ENCODE measurements around the gene FUT8.

The FUT8 gene

DNA sequence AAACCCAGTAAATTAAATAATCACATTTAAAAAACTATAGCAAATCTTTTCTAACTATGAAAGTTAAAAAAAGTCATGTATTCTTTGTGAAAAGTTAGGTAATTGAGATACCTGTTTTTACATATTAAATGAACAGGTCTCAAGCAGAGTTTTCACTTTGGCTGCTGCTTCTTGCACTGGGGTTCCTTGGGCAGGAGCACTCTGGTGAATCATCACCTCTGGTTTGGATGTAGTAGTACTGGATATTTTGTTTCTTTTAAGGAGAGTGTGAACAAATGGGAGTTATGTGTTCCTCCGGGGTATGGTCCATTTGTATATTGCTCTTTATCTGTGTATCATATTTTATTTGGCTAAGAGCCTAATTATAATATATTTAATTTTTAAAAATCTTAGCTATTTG is 82.7 kb downstream of the FUT8 start:
- DNase-seq (ENCODE audit: low spot score) = no peak

DNA sequence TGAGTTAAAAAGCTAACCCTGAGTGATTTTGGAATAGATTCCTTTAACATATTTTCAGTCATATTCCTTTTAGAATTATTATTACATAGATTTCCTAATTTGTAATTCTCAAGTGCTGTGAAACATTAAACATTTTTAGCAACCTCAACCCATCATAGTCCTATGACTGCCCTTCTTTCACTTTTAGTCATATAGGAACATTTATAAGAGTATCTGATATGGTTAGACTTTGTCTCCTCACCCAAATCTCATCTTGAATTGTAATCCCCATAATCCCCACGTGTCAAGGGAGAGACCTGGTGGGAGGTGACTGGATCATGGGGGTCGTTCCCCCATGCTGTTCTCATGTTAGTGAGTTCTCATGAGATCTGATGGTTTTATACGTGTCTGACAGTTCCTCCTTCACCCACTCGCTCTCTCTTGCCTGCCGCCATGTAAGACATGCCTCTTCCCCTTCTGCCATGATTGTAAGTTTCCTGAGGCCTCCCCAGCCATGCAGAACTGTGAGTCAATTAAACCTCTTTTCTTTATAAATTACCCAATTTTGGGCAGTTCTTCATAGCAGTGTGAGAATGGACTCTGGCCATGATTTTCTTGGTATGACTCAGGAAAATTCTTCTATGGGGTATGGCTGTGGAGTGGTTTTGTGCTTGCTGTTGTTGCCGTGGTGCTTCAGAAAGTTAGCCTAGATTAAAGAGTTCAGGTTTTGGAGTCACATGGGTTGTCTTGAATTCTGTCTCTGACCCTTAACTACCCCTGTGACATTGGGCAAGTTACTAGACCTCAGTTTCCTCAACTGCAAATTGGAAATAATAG is 83.9 kb downstream of the FUT8 start:
- no peak for DNase-seq (ENCODE audit: low spot score)

DNA sequence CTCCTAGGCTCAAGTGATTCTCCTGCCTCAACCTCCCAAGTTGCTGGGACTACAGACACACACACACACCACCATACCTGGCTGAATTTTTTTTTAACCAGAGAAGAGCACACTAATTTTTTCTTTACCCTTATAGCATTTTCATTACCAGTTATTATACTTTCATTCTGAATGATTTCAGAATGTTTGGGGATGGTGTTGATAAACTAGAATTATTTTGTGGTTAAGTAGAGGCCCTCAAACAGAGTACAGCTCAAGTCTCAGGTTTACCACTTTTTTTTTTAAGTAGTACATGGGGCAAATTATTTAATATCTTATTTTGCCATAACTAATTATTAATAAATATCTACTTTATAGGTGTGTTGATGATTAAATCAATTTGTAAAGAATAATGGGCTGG is 86.6 kb downstream of the FUT8 start:
- no peak for DNase-seq (ENCODE audit: low spot score)

DNA sequence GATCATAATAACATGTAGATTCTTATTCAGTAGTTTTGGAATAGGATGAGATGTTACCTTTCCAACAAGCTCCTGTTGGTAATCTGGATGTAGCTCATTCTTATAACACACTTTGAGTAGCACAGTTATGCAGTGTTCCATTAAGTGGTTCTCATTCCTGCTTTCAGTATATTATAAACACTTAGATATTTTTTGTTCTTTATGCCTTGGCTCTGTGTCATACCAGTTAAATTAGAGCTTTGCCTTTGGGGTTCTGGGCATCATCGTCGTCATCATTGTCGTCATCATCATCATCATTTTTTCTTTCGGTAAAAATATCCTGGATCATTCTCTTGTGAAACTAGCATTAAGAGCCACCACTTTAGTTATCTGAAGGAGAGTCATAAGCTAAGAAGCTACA is 87.5 kb downstream of the FUT8 start:
- no peak for DNase-seq (ENCODE audit: low spot score)

DNA sequence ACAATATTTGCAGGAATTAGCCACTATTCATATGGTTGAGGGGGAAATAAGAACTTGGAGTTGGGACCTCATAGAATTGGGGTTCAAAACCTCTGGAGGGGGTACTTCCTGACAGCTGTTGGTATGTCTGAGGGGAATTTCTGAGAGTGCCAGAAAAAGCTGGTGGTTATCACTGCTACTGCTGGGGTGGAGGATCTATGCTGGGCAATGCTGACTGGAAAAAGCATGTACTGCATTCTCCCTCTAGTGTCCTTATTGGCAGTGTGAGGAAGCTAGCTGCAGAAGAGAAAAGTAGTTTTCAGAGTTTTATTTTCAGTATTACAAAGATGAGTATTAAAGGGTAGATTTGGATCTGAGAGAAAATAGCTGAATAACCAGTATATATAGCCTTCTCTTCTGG is 88.8 kb downstream of the FUT8 start:
- DNase-seq (ENCODE audit: low spot score) = no peak

DNA sequence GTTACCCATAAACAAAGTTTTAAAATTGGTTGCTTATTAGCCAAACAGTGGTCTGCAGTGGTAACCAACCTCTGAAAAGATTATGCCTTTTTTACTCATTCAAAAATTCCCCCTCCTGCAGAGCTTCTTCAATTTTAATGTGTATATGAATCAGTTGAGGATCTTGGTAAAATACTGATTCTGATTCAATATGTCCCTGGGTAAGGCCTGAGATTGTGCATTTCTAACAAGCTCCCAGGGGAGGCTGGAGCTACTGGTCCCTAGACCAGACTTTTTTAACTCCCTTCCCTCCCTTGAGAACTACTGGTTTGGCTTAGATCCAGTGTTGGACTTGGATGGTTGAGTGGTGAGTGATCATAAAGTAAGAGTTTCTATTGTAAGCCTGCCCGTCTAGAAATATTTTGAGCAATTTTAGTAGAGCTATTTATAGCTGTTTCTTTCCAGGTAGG is 90.2 kb downstream of the FUT8 start:
- DNase-seq (ENCODE audit: low spot score) = no peak

DNA sequence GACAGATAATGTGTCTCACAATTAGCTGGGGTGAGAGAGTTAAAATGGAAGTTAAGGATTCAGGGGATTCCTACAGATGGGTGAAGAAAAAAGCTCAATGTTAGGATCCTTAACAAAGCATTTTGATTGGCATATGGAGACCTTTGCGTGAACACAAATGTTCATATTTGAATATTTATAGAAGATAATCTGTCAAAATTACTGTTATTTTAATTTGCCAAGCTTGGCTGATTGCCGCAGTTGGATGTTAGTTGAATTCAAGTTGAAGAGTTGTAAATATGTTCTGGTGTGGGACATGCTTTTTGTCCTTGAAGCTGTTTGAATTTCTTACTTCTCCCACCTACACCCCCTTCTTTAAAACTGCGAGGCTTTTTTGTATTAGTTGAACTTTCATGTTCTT is 91.2 kb downstream of the FUT8 start:
- no peak for DNase-seq (ENCODE audit: low spot score)

DNA sequence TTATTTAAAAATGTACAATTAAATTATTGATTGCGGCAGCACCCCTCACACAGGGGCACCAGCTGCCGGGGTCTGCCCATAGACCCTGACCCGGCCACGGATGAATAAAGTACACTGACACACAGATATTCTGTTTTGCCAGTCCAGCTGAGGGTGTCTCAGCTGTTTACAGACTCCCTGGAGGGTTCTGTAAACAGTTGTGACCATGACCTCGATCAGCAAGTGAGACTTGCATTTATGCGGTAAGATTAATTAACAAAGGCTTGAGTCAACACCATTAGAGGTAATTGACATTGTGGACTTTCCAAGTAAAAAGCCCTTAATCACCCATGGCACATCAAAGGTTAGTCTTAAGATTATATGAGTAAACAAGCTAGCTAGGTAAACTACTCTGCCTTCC is 94.3 kb downstream of the FUT8 start:
- no peak for DNase-seq (ENCODE audit: low spot score)

DNA sequence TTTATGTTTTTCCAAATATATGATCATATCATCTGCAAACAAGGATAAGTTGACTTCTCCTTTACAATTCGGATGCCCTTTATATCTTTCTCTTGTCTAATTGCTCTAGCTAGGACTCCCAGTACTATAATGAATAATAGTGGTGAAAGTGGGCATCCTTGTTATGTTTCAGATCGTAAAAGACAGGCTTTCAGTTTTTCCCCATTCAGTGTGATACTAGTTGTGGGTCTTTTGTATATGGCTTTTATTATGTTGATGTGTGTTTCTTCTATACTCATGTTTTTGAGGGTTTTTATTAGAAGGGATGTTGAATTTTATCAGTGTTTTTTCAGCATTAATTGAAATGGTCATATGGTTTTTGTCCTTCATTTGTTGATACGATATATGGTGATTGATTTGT is 97.3 kb downstream of the FUT8 start:
- DNase-seq (ENCODE audit: low spot score) = no peak

DNA sequence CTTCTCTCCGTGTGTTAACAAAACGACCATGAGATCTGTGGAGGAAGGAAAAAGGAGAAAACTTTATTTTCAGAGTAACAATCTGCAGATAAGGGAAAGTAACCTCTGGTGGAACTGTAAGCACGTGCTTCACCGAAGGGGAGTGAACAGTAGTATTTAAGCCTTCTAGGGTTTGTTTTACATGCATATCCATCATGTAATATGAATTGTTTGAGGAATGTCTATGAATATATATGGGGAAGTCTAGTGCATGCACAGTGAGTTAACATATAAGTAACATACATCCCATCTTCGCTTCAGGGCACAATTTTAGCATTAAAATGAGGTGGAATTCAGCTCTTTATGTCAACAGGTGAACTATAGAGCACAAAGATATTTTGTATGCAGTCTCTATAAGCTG is 101.1 kb downstream of the FUT8 start:
- DNase-seq (ENCODE audit: low spot score) = no peak

DNA sequence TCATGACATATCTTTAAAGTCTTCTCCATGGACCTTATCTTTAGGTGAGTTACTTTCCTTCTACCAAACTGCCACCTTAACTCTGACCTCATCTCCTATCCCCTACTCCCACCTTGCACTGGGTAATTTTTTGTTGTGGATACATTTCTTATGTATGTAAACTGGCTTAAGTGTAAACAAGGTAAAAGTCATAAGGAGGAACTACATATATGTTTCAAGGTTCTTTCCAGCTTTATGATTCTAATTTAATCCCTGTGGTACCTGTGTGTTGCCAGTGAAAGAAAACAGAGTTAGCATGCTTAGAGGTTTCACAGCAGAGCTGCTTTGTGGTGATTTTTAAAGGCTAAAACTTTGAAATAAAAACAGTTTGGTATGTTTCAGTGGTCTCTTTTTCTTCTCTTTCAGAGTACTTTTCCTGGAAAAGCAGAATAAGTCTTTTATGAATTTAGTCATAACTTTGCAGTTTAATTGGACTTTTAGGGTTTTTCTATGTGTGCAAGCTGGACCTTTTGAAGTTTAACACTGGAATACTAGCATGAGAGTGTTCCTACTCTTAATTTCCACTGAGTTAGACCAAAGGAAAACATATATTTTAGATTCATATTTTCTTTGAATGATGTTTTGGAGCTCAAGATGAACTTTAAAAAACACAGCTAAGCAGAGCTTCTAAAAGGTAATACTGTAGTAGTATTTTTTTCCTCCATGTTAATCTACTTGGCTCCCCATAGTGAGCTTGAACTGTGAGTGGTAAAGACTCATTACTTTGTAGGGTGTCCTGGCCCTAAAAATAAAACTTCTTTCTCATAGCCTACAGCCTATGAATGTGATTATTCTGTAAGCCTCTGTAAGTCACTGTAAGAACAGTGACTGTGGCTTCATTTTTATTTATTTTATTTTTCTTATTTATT is 105.4 kb downstream of the FUT8 start:
- no peak for DNase-seq (ENCODE audit: low spot score)

DNA sequence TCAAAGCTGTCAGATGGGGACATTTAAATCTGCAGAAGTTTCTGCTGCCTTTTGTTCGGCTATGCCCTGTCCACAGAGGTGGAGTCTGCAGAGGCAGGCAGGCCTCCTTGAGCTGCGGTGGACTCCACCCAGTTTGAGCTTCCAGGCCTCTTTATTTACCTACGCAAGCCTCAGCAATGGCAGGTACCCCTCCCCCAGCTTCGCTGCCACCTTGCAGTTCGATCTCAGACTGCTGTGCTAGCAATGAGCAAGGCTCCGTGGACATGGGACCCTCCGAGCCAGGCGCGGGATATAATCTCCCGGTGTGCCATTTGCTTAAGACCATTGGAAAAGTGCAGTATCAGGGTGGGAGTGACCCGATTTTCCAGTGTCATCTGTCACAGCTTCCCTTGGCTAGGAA is 115.5 kb downstream of the FUT8 start:
- no peak for DNase-seq (ENCODE audit: low spot score)

DNA sequence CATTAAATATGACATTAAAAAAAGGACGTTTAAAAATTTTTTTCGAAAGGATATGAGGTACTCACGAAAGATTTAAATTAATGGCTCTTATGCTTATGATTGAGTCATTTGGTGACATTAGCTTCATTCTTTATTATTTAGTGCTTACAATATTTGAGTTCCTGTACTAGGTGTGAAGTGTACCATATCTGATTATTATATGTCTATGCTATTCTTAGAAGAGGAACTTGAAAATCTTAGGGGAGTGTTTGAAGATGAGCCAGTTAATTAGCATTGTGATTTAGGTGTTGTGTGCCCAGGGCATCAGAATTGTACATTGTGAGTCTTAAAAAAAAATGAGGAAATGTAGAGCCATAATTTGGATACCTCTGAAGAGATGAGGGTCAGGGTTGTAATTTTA is 118.6 kb downstream of the FUT8 start:
- DNase-seq (ENCODE audit: low spot score) = no peak

DNA sequence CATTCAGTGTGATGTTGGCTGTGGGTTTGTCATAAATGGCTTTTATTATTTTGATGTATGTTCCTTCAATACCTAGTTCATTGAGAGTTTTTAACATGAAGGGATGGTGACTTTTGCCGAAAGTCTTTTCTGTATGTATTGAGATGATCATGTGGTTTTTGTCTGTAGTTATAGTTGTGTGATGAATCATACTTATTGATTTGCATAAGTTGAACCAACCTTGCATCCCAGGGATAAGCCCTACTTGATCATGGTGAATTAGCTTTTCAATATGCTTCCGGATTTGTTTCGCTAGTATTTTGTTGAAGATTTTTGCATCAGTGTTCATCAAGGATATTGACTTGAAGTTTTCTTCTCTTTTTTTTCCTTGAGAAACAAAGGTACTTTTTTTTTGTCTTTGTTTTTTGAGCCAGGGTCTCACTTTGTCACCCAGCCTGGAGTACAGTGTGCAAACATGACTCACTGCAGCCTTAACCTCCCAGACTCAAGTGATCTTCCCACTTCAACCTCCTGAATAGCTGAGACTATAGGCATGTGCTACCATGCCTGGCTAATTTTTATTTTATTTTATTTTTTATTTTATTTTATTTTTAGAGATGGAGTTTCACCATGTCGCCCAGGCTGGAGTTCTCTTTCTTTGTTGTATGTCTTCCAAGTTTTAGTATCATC is 121.3 kb downstream of the FUT8 start:
- no peak for DNase-seq (ENCODE audit: low spot score)

DNA sequence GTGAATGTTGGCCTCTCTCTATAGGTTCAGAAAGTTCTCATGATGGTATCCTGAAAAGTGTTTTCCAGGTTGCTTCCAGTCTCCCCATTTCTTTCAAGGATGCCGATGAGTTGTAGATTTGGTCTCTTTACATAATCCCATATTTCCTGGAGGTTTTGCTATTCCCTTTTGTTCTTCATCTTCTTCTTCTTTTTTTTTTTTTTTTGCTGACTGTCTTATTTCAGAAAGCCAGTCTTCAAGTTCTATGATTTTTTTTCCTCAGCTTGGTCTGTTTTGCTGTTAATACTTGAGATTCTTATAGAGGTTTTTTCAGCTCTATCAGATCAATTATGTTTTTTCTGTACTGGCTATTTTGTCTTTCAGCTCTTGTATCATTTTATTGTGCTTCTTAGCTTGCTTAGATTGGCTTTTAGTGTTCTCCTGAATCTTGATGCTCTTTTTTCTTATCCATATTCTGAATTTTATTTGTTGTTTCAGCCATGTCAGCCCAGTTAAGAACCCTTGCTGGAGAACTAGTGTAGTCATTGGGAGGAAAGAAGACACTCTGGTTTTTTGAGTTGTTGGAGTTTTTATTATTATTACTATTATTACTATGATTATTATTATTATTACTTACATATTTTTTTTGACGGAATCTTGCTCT is 124.4 kb downstream of the FUT8 start:
- no peak for DNase-seq (ENCODE audit: low spot score)

DNA sequence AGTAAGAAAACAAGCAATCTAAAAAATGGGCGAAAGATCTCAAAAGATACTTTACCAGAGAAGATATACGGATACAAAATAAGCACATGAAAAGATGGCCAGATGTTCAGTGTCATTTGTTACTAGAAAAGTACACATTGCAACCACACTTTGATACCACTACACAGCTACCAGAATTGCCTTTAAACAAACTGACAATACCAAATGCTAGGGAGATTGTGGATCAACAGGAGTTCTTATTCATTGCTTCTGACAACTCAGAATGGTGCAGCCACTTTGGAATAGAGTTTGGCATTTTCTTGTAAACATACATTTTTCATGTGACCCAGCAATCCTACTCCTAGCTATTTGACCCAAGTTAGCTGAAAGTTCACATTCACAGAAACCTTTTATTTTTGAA is 136.3 kb downstream of the FUT8 start:
- DNase-seq (ENCODE audit: low spot score) = no peak

DNA sequence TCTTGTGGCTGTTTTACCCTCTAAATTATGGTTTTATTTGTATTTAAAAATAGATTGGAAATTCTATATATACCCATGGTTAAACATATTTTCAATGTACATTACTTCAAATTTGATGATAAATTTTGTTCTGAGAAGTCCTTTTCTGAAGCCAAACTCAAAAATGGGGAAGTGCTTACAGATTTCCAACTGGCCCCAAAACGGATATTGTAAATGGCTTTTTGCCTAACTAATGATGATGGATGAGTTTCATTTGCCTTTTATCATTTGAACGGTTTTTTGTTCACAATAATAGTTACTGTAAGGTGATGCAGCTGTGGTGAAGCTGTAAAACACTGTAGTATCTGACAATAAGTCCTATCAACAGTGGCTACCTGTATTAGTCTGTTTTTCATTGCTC is 136.9 kb downstream of the FUT8 start:
- no peak for DNase-seq (ENCODE audit: low spot score)

DNA sequence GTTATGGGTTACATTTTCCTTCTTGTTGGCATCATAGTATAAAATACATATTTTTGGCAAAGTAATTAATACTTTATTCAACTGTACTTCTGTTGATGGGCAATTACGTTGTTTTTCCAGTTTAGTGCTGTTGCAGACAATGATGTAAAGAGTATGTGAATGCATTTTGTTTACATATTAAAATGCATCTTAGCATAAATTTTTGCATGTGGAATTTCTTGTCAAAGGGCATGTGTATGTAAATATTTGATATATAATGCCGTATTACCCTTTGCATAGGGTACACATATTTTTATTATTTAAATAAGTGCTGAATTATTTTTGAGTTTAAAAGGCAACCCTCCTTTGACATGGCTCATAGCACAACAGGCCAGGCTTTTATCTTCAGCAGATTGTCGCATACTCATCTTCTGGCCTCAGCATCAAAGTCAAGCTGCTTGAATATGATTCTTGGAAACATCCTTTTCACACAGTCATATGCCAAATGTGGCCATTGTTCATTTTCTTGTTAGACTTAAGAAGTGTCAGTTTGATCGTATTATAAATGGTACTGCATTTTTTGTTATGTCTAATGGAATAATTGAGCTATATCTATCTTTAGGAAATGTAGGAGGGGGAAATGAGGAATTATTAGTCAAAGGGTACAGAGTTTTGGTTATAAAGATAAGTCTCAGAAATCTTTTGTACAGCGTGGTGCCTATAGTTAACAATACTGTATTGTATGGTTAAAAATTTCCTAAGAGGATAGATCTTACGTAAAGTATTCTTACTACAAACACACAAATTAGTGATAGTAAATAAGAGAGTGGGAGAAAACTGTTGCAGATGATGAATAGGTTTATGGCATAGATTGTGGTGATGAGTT is 138.5 kb downstream of the FUT8 start:
- no peak for DNase-seq (ENCODE audit: low spot score)

DNA sequence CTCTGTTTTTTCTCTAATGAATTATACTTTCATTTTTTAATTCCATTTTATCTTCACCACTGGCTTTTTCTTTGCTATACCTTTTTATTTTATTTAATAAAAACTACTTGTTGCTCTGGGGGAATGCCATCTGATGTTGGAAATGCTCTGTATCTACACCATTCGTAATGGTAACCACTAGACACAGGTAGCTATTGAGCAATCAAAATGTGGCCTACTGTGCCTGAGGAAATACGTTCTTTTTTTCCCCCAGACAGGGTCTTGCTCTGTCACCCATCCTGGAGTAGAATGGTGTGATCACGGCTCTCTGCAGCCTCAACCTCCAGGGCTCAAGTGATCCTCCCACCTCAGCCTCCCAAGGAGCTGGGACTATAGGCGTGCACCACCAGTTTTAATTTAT is 140.2 kb downstream of the FUT8 start:
- no peak for DNase-seq (ENCODE audit: low spot score)

DNA sequence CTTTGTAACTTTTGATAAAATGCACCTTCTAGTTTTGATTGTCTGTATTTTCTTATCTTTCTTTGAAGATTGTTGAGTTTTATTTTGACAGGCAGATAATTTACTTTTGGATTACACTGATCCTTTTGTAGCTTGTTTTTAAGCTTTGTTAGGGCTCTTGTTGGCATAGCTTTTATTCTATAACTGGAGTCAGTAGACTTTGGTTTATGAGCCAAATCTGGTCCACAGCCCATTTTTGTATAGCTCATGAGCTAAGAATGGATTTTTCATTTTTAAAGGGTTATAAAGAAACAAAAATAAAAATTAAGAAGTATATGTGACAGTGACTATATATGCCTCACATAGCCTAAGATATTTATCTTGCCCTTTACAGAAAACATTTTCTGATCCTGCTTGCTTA is 142.3 kb downstream of the FUT8 start:
- no peak for DNase-seq (ENCODE audit: low spot score)

DNA sequence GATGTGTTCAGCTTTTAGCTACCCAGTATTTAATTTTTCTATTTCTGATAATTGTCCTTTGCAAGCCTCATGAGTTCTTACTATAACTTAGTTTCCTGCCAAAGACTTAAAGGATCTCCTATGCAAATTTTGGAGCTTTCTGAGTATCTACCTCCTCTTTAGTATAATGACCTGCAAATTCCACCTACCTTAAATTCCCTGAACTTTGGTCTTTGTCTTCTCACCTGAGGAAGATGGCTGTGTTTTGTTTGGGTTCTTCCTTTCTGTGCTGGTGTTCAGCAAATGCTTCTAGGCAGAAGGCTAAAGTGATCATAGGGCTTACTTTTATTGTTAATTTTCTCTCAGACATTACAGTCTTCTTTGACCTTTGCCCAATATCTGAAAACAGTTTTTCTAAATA is 142.8 kb downstream of the FUT8 start:
- no peak for DNase-seq (ENCODE audit: low spot score)

Measured in HuH-7 (cell line).